Activated T-cell treated with anti-CD3 and anti-CD28 coated beads, Interleukin-2, amount 50 U/mL, for 1 hour (primary cell): ENCODE data around the gene CALD1.

ENCODE experiments used
- DNase-seq: peaks from one replicate; pipeline ENCODE4 v3.0.0-alpha.2; 2020

CALD1 gene

GRCh38 chr7:134764365-134764764, 15.1 kb upstream of the CALD1 start:
- DNase-seq, result no peak

GRCh38 chr7:134766779-134767519, 12.5 kb upstream of the CALD1 start:
- no peak for DNase-seq

- DNase-seq, result no peak
Observed at GRCh38 chr7:134767520-134768168, 11.8 kb upstream of the CALD1 start.

DNA sequence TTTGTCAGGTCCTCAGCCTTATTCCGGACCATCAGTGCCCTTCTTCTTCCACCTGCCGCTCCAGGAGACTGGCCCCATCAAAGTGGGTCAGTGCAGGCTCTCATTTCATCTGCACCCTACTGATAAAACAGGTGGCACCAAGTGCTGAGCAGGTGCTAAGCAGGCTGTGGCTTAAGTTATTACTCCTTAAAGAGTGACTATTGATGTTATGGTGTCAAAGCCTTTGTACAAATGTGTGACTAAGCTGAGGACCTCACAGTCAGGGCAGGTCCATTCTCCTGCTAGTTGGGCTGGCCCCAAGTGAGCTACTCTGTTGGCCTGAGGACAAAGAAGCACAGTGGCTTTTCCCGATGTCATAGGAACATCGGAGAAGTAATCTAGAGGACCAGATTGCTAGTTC, 11.2 kb upstream of the CALD1 start:
- no peak for DNase-seq

GRCh38 chr7:134770676-134771075, 8.8 kb upstream of the CALD1 start:
- no peak for DNase-seq

GRCh38 chr7:134771111-134771510, 8.3 kb upstream of the CALD1 start:
- DNase-seq, result no peak

DNA sequence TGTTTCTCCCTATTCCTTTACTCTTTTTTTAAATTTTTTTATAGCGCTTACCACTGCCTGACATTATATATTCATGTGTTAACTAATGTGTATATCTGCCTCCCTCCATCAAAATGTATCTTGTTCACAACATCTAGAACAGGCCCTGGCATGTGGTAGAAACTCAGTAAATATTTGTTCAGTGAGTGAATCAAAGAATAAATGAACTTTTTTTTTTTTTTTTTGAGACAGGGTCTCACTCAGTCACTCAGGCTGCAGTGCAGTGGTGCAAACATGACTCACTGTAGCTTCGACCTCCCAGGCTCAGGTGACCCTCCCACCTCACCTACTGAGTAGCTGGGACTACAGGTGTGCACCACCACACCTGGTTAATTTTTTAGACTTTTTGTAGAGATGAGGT, 7.5 kb upstream of the CALD1 start:
- no peak for DNase-seq

DNA sequence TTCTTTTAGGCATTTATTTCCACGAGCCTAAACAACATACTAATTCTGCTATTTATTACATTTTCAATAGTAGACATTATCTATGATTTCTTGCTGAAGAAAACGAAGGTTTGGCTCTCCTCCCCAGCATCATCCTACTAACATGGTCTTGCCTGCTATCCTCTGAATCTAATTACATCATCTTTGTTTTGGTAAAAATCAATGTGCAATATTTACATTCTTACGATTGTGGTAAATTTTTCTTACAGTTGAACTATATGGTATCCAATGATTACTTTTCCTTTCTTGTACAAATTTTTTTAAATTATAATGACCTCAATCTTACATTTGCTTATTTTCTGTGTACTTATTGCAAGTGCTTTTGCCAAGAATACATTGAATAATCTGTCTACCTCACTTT, 7.0 kb upstream of the CALD1 start:
- DNase-seq, result no peak

- DNase-seq, result no peak
Observed at GRCh38 chr7:134773164-134773563, 6.3 kb upstream of the CALD1 start.

GRCh38 chr7:134774119-134774518, 5.3 kb upstream of the CALD1 start:
- DNase-seq, result no peak

DNA sequence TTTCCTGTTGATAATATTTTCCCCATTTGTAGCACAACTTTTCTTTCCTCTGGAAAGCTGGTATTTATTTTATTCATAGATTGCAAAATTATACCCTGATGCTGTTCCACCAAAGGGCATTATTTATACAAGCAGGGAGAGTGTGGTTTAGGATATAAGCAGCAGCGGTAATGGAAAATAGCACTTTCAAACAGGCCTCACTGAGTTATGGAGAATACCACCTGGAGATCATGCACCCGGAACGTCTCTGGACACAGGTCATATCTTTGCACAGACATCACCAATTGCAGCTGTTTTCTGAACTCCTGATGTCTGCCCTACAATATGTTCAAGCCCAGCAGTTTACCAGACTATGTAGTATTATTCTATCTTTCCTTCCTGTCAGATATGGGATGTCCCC, 2.0 kb upstream of the CALD1 start:
- no peak for DNase-seq

DNA sequence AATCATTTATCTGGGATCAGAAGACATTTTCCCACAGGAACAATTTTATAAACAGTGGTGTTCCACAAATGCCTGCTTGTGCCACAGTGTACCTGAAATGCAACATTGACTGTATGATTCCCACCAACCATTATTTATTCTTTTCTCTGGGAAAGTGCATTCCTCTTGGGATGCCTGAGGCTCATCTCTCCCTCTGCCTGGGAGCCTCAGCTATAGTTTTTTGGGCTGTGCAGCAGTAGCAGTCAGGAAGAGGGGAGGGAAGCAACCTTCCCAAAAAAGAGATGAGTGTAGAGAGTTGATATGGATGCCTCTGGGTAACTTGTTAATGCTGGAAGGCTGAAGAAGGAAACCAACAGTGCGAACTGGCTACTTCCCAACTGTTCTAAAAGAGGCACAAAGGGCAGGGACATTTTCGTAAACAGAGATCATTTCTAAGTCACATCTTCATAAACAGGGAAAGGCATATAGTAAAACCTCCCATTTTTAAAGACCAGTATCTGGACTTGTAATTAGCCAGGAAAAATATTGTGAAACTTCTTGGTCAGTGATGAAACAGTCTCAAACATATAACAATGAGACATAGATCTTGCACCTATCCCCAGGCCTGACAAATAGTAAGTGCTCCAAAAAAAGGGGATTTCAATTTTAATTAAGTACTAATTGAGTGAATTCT, 1.4 kb upstream of the CALD1 start:
- no peak for DNase-seq

GRCh38 chr7:134779741-134780065, 269 bp downstream of the CALD1 start:
- no peak for DNase-seq

- DNase-seq, result no peak
Observed at GRCh38 chr7:134780166-134780828, 863 bp downstream of the CALD1 start.

DNA sequence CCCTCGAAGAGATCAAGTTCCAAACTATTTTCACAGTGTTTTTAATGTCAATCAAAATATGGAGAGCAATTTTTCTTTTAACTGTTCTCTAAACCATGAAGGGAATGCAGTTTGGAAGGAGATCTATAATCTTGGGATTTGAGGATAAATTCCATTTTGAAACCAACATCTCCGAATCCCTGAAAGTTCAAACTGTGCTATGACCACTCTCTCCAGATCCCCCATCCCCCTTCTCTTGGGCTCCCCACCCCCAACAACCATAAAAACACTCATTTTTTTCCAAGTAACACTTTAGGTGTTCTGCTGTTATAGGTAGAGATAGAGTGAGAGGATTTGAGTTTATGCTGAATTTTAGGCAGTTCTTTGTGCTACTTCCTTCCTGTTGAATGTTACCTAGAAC, 1.7 kb downstream of the CALD1 start:
- DNase-seq, result no peak

DNA sequence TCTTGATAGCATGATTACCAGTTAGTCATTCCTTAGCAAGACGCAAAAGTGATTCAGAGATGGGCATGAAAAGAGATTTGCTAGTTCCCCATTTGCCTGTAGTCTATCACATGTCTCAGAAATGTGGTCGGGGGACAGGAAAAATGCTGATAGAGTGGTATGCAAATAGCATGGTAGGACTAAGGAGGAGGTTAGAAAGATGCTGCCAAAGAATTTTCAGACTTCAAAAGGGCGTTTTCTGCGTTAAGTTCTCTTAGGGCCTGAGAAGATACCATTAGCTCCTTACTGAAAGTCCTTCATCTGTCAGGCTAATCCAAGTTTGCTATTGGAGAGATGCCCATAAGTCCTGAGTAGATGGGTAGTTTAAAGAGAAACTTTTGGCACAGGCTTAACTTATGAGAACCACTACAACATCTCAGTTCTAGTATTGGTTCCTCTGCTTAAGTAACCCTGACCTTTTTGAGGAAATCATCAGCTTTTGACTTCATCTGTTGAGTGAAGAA, 2.7 kb downstream of the CALD1 start:
- DNase-seq, result no peak

GRCh38 chr7:134783294-134784069, 4.0 kb downstream of the CALD1 start:
- no peak for DNase-seq

GRCh38 chr7:134784251-134785049, 5.0 kb downstream of the CALD1 start:
- no peak for DNase-seq

DNA sequence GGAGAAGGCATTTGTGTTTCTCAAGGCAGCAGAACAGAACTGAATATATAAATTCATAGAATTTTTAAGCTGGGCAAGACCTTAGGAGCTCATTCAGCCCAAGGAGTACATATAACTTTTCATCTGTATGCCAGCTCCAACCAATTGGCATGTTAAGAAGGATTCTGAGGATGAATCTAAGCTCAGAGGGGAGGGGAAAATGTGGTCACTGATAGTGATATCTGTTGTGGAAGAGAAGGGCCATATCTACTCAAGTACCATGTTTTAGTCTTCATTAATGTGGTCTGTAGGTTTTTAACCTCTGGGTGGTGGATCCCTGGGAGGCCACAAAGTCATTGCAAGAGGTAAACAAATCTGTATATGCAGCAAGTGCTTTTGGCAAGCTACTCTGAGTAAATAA, 6.4 kb downstream of the CALD1 start:
- DNase-seq, result no peak

- DNase-seq, result no peak
Observed at GRCh38 chr7:134787064-134787463, 7.6 kb downstream of the CALD1 start.

- no peak for DNase-seq
Observed at GRCh38 chr7:134787720-134788119, 8.3 kb downstream of the CALD1 start.

DNA sequence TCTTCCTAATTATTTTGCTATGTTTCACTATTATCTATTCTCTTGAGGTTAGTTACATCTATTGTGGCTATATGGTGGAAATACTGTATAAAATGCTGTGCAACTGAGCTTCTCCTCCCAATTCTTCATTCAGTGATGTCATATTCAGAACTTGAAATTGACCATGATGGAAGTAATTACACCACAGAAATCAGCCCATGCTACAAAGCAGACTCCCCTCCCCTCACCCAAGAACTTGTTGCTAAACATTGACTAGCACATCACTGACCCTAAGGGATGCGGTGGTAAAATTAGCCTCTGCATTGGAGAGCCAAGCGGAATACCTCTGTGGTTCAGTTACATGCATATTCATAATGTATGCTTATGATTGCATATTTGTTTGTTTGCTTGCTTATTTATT, 8.8 kb downstream of the CALD1 start:
- no peak for DNase-seq
